ENCODE measurements around the gene SRR.

Gene SRR

GRCh38 chr17:2335726-2336214 is 32.0 kb downstream of the SRR start:
- Histone ChIP-seq H3K9me3 (replicated peaks; ENCODE audit: low read length) (no peaks in the 10 kb centered on the region), H3K4me2 (ENCODE audit: low read length) (peak overlapping the region; percentile 90), H3K9ac (ENCODE audit: low read depth, low read length) (peak overlapping the region; percentile 95), H3K36me3 (ENCODE audit: insufficient read depth, low read length) (peaks cover 43% of the 10 kb centered on the region), H3K4me3 (ENCODE audit: low read length) (peak overlapping the region; percentile 93), H3K4me1 (ENCODE audit: control insufficient read depth, insufficient read depth, low read length) (peaks cover 21% of the 10 kb centered on the region), H3K27me3 (ENCODE audit: control insufficient read depth, insufficient read depth, low read length) (no peaks in the 10 kb centered on the region)

DNA sequence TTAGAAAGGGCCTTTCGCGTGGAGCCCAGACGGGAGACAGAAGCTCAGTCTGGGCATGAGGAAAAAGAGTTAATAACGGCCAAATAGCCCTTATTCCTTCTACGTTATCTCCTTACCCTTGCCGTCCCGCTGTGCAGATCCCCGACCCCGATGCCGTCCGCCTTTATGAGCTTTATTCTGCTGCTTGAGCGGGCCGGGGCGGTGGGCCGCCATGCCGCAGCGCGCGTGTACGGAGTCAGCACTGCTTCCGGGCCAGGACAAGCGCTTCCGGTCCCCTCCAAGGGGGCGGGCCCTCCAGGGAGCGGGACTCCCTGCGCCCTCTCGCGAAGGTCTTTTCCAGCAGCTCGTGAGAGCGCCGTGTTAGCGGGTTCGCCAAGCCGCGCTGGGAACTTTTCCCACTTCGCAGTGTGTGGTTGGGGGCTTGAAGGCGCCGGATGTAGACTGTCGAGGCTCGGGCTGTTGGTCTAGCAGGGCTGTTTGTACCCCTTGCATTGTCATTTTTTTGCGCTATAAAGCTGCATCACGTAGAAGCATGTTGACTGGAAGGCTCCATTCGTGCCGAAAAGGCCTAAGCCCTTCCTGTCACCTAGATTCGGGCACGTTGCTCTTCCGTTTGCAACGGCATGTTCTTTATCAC is 32.6 kb downstream of the SRR start, which contains the start of gene TSR1:
TSR1 (minus strand) TSS at position 243 of the 637 bp plus-strand sequence; CDS start at position 213, 30 bp downstream.
- Histone ChIP-seq H3K36me3 (ENCODE audit: insufficient read depth, low read length) (peaks cover 37% of the 10 kb centered on the region), H3K27me3 (ENCODE audit: control insufficient read depth, insufficient read depth, low read length) (no peaks in the 10 kb centered on the region), H3K4me3 (ENCODE audit: low read length) (peak within 1 kb of the TSS; percentile 93), H3K4me1 (ENCODE audit: control insufficient read depth, insufficient read depth, low read length) (peaks cover 21% of the 10 kb centered on the region), H3K4me2 (ENCODE audit: low read length) (peak within 1 kb of the TSS; percentile 90), H3K9ac (ENCODE audit: low read depth, low read length) (peak within 1 kb of the TSS; percentile 95), H3K9me3 (replicated peaks; ENCODE audit: low read length) (no peaks in the 10 kb centered on the region)

GRCh38 chr17:2336852-2337543 is 33.2 kb downstream of the SRR start, which contains the start of gene SGSM2:
Gene SGSM2, plus strand, starts transcription at chr17:2337501. Its CDS starts 188 bp downstream, at chr17:2337689.
- Histone ChIP-seq H3K9me3 (replicated peaks; ENCODE audit: low read length) (no peaks in the 10 kb centered on the region), H3K9ac (ENCODE audit: low read depth, low read length) (peak within 1 kb of the TSS; percentile 95), H3K4me3 (ENCODE audit: low read length) (peak within 1 kb of the TSS; percentile 93), H3K4me2 (ENCODE audit: low read length) (peak within 1 kb of the TSS; percentile 90), H3K36me3 (ENCODE audit: insufficient read depth, low read length) (peaks cover 31% of the 10 kb centered on the region), H3K27me3 (ENCODE audit: control insufficient read depth, insufficient read depth, low read length) (no peaks in the 10 kb centered on the region), H3K4me1 (ENCODE audit: control insufficient read depth, insufficient read depth, low read length) (peaks cover 21% of the 10 kb centered on the region)

DNA sequence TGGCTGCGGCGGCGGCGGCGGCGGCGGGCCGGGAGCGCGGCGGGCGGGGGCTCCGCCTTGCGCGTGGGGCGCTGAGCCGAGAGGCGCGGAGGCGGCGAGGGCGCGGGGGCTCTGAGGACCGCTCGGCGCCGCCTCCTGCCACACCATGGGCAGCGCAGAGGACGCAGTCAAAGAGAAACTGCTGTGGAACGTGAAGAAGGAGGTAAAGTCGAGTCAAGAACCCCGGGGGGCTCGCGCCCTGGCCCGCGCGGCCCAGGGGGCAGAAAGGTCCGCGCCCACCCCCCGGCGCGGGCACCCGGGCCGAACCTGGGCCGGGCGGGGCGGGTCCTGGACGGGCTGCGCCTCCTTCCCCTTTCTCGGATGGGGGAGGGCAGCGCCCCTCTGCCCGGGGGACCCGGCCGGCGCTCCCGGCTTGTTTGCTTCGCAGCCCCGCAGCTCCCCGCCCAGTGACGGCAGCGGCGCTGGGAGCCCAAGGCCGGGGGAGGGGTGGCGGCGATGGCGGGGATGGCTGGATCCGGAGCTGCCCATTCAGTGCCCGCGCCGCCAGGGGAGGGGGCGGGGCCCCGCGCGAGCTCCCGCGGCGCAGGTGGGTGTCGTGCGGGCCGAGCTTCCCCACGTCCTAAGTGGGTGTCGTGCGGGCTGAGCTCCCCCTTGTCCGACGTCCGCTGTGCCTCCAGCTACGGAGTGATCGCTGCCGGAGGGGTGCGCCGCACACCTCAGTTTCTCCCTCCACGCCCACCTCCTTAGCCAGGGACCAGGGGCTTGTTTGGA is 34.0 kb downstream of the SRR start:
- Histone ChIP-seq H3K4me1 (ENCODE audit: control insufficient read depth, insufficient read depth, low read length) (peaks cover 21% of the 10 kb centered on the region), H3K27me3 (ENCODE audit: control insufficient read depth, insufficient read depth, low read length) (no peaks in the 10 kb centered on the region), H3K9ac (ENCODE audit: low read depth, low read length) (peak overlapping the region; percentile 95), H3K4me3 (ENCODE audit: low read length) (peak overlapping the region; percentile 93), H3K36me3 (ENCODE audit: insufficient read depth, low read length) (peaks cover 25% of the 10 kb centered on the region), H3K9me3 (replicated peaks; ENCODE audit: low read length) (no peaks in the 10 kb centered on the region), H3K4me2 (ENCODE audit: low read length) (peak overlapping the region; percentile 90)

- H3K4me3 ChIP-seq (ENCODE audit: low read length) = peak overlapping the region; percentile 93
- no peaks in the 10 kb centered on the region for H3K9me3 ChIP-seq (replicated peaks; ENCODE audit: low read length)
- peaks cover 20% of the 10 kb centered on the region for H3K36me3 ChIP-seq (ENCODE audit: insufficient read depth, low read length)
- H3K4me2 ChIP-seq (ENCODE audit: low read length) = peak overlapping the region; percentile 90
- H3K4me1 ChIP-seq (ENCODE audit: control insufficient read depth, insufficient read depth, low read length) = peaks cover 21% of the 10 kb centered on the region
- peak overlapping the region; percentile 95 for H3K9ac ChIP-seq (ENCODE audit: low read depth, low read length)
- H3K27me3 ChIP-seq (ENCODE audit: control insufficient read depth, insufficient read depth, low read length) = no peaks in the 10 kb centered on the region
Measured at GRCh38 chr17:2338315-2338657, 34.5 kb downstream of the SRR start.

DNA sequence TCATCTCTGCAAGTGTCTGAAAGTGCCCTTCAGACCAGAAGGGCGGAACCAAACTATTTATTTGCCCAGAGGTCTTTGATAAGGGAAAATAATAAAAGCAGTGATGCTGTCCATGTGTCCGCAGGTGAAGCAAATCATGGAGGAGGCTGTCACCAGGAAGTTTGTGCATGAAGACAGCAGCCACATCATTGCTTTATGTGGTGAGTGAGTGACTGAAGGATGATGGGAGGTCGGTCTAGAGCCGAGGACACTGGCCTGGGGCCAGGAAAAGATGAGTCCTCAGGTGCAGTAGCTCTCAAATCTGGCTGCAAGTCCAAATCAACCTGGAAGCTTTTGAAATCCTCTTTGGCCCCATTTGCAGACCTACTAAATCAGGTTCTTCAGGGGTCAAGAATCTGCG is 39.7 kb downstream of the SRR start:
- no peaks in the 10 kb centered on the region for H3K27me3 ChIP-seq (ENCODE audit: control insufficient read depth, insufficient read depth, low read length)
- peaks cover 9% of the 10 kb centered on the region for H3K4me1 ChIP-seq (ENCODE audit: control insufficient read depth, insufficient read depth, low read length)
- H3K9me3 ChIP-seq (replicated peaks; ENCODE audit: low read length) = no peaks in the 10 kb centered on the region
- peaks cover 8% of the 10 kb centered on the region for H3K36me3 ChIP-seq (ENCODE audit: insufficient read depth, low read length)
- no peak overlapping the region for H3K4me3 ChIP-seq (ENCODE audit: low read length)
- no peak overlapping the region for H3K9ac ChIP-seq (ENCODE audit: low read depth, low read length)
- H3K4me2 ChIP-seq (ENCODE audit: low read length) = no peak overlapping the region

GRCh38 chr17:2344528-2344927 is 40.8 kb downstream of the SRR start:
- Histone ChIP-seq H3K27me3 (ENCODE audit: control insufficient read depth, insufficient read depth, low read length) (no peaks in the 10 kb centered on the region), H3K36me3 (ENCODE audit: insufficient read depth, low read length) (peaks cover 8% of the 10 kb centered on the region), H3K9ac (ENCODE audit: low read depth, low read length) (no peak overlapping the region), H3K4me2 (ENCODE audit: low read length) (no peak overlapping the region), H3K4me3 (ENCODE audit: low read length) (no peak overlapping the region), H3K4me1 (ENCODE audit: control insufficient read depth, insufficient read depth, low read length) (peaks cover 8% of the 10 kb centered on the region), H3K9me3 (replicated peaks; ENCODE audit: low read length) (no peaks in the 10 kb centered on the region)

- peaks cover 8% of the 10 kb centered on the region for H3K36me3 ChIP-seq (ENCODE audit: insufficient read depth, low read length)
- no peaks in the 10 kb centered on the region for H3K27me3 ChIP-seq (ENCODE audit: control insufficient read depth, insufficient read depth, low read length)
- H3K4me1 ChIP-seq (ENCODE audit: control insufficient read depth, insufficient read depth, low read length) = peaks cover 8% of the 10 kb centered on the region
- H3K9ac ChIP-seq (ENCODE audit: low read depth, low read length) = no peak overlapping the region
- no peak overlapping the region for H3K4me3 ChIP-seq (ENCODE audit: low read length)
- H3K4me2 ChIP-seq (ENCODE audit: low read length) = no peak overlapping the region
- H3K9me3 ChIP-seq (replicated peaks; ENCODE audit: low read length) = no peaks in the 10 kb centered on the region
Measured at GRCh38 chr17:2346475-2346874, 42.7 kb downstream of the SRR start.

DNA sequence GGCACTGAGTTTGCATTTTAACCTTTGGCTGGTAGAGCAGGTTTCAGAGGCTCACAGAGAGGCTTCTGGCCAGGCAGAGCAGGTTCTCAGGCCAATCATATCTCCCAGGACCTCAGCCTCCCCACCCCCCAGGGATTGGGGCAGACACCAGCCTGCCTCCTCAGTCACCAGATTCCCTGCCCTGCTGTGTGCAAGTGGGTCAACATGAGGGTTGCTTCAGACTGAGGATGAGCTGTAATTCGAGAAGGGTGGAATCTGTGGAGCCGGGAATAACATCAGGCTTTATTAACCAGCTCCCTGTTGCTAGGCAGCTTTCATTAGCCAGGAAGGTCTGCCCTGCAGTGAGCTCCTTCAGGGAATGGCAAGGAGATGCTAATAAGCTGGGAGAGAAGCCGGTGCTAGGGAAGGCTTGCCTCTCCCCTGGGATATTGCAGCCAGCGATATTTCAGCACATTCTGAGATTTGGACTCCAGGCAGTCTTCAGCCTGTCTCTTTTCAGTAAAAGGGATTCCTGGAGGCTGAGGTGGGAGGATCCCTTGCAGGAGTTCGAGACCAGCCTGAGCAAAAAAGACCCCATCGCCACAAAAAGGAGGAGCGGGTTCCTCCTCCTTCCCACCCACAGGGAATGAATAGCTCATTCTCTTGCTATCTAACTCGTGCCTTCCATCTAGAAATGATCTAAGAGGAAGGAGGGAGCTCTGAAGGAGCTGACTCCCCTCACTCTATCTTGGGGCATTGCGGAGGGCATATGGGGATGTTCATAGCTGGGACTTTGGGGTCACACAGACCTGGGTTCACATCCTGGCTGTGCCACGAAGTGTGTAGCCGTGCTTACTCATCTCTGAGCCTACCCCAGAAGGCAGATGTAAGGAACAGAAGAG is 44.3 kb downstream of the SRR start:
- no peaks in the 10 kb centered on the region for H3K27me3 ChIP-seq (ENCODE audit: control insufficient read depth, insufficient read depth, low read length)
- peaks cover 8% of the 10 kb centered on the region for H3K4me1 ChIP-seq (ENCODE audit: control insufficient read depth, insufficient read depth, low read length)
- no peak overlapping the region for H3K4me2 ChIP-seq (ENCODE audit: low read length)
- H3K4me3 ChIP-seq (ENCODE audit: low read length) = no peak overlapping the region
- H3K9ac ChIP-seq (ENCODE audit: low read depth, low read length) = no peak overlapping the region
- peaks cover 8% of the 10 kb centered on the region for H3K36me3 ChIP-seq (ENCODE audit: insufficient read depth, low read length)
- H3K9me3 ChIP-seq (replicated peaks; ENCODE audit: low read length) = no peaks in the 10 kb centered on the region

GRCh38 chr17:2351269-2351668 is 47.5 kb downstream of the SRR start:
- H3K4me1 ChIP-seq (ENCODE audit: control insufficient read depth, insufficient read depth, low read length) = peaks cover 8% of the 10 kb centered on the region
- H3K27me3 ChIP-seq (ENCODE audit: control insufficient read depth, insufficient read depth, low read length) = no peaks in the 10 kb centered on the region
- no peaks in the 10 kb centered on the region for H3K9me3 ChIP-seq (replicated peaks; ENCODE audit: low read length)
- no peaks in the 10 kb centered on the region for H3K36me3 ChIP-seq (ENCODE audit: insufficient read depth, low read length)
- H3K4me2 ChIP-seq (ENCODE audit: low read length) = no peak overlapping the region
- no peak overlapping the region for H3K4me3 ChIP-seq (ENCODE audit: low read length)
- no peak overlapping the region for H3K9ac ChIP-seq (ENCODE audit: low read depth, low read length)
